HEK293 (cell line): ENCODE results near the gene PRCC.

Source experiments
- CTCF ChIA-PET: fragments of 350-600 bp; formaldehyde crosslinking; extraction: SDS; loops from one replicate; lab custom pipeline; 2021; ENCODE audit warnings: antibody characterized with exemption; lab: Yijun Ruan, JAX
- POLR2A ChIA-PET: fragments of 300-600 bp; formaldehyde crosslinking; extraction: SDS; loops from one replicate; lab custom pipeline; 2020; ENCODE audit warnings: antibody characterized with exemption, inconsistent platforms; lab: Yijun Ruan, JAX
- H3K27ac ChIP-seq: fragments of 200-500 bp; sonication (Bioruptor generic); 2 replicates; pipeline ENCODE4 v1.5.1; 2014; ENCODE audit warnings: low read depth, low read length, control low read depth, inconsistent platforms; ENCODE audit errors: extremely low read depth
- H3K36me3 ChIP-seq, 2 experiments: fragments of 200-500 bp in 1 of 2; sonication (Bioruptor generic) in 1 of 2; 1 replicate in 1 of 2; 2 replicates in 1 of 2; pipeline ENCODE4 v1.5.1; 2014 to 2017; ENCODE audit warnings: inconsistent platforms in 2 of 2, low read length in 2 of 2; ENCODE audit not compliant: control insufficient read depth in 2 of 2, insufficient read depth in 1 of 2
- H3K4me1 ChIP-seq: fragments of 200-500 bp; sonication (Bioruptor generic); 2 replicates; pipeline ENCODE4 v1.5.1; 2014; ENCODE audit warnings: mild to moderate bottlenecking, low read length, inconsistent platforms; ENCODE audit not compliant: control insufficient read depth, insufficient read depth
- H3K4me3 ChIP-seq: 2 replicates; pipeline ENCODE4 v1.5.1; 2011; ENCODE audit warnings: low read depth, mild to moderate bottlenecking, control low read depth, low read length, moderate library complexity
- H3K9me3 ChIP-seq: fragments of 200-500 bp; sonication (Bioruptor generic); 2 replicates; pipeline ENCODE4 v1.5.1; 2014; ENCODE audit warnings: low read depth, low read length, inconsistent platforms; ENCODE audit not compliant: control insufficient read depth, insufficient read depth
- AEBP2 ChIP-seq: fragments of 450-650 bp; formaldehyde crosslinking; IDR thresholded peaks from 2 replicates; pipeline ENCODE4 v1.5.1; 2016; ENCODE audit warnings: missing biosample characterization, missing genetic modification characterization, borderline replicate concordance
- EGR2 ChIP-seq: fragments of 450-650 bp; formaldehyde crosslinking; IDR thresholded peaks from 2 replicates; pipeline ENCODE4 v1.5.1; 2016; ENCODE audit warnings: low read depth, missing biosample characterization, missing genetic modification characterization
- FEZF1 ChIP-seq: fragments of 450-650 bp; formaldehyde crosslinking; IDR thresholded peaks from 2 replicates; pipeline ENCODE4 v1.5.1; 2016; ENCODE audit warnings: missing biosample characterization, missing genetic modification characterization
- GLIS1 ChIP-seq: fragments of 450-650 bp; formaldehyde crosslinking; IDR thresholded peaks from 2 replicates; pipeline ENCODE4 v1.5.1; 2016; ENCODE audit warnings: missing biosample characterization, missing genetic modification characterization
- HOXA7 ChIP-seq: sonication (generic); formaldehyde crosslinking; IDR thresholded peaks from 2 replicates; pipeline ENCODE4 v1.8.1; 2022; ENCODE audit warnings: missing genetic modification reagents, borderline replicate concordance
- OVOL3 ChIP-seq: fragments of 450-650 bp; formaldehyde crosslinking; IDR thresholded peaks from 2 replicates; pipeline ENCODE4 v1.5.1; 2016; ENCODE audit warnings: missing biosample characterization, missing genetic modification characterization
- PRDM4 ChIP-seq: fragments of 450-650 bp; formaldehyde crosslinking; IDR thresholded peaks from 2 replicates; pipeline ENCODE4 v1.5.1; 2017; ENCODE audit warnings: missing biosample characterization, missing genetic modification characterization
- SCRT2 ChIP-seq: fragments of 450-650 bp; formaldehyde crosslinking; IDR thresholded peaks from 2 replicates; pipeline ENCODE4 v1.5.1; 2016; ENCODE audit warnings: missing biosample characterization, missing genetic modification characterization
- ZBTB20 ChIP-seq: fragments of 450-650 bp; formaldehyde crosslinking; IDR thresholded peaks from 2 replicates; pipeline ENCODE4 v1.5.1; 2016; ENCODE audit warnings: missing biosample characterization, missing genetic modification characterization
- ZNF2 ChIP-seq: fragments of 450-650 bp; formaldehyde crosslinking; IDR thresholded peaks from 2 replicates; pipeline ENCODE4 v1.5.1; 2016; ENCODE audit warnings: missing biosample characterization, missing genetic modification characterization
- ZNF23 ChIP-seq: fragments of 450-650 bp; formaldehyde crosslinking; IDR thresholded peaks from 2 replicates; pipeline ENCODE4 v1.5.1; 2016; ENCODE audit warnings: missing biosample characterization, missing genetic modification characterization, borderline replicate concordance
- ZNF24 ChIP-seq: fragments of 450-650 bp; formaldehyde crosslinking; IDR thresholded peaks from 2 replicates; pipeline ENCODE4 v1.5.1; 2016; ENCODE audit warnings: missing biosample characterization, missing genetic modification characterization
- ZNF335 ChIP-seq: fragments of 450-650 bp; formaldehyde crosslinking; conservative IDR thresholded peaks from 2 replicates; pipeline ENCODE4 v1.5.1; 2016; ENCODE audit warnings: missing biosample characterization, missing genetic modification characterization
- ZNF366 ChIP-seq: fragments of 450-650 bp; formaldehyde crosslinking; conservative IDR thresholded peaks from 2 replicates; pipeline ENCODE4 v1.5.1; 2016; ENCODE audit warnings: missing biosample characterization, missing genetic modification characterization
- ZNF596 ChIP-seq: fragments of 450-650 bp; IDR thresholded peaks from 2 replicates; pipeline ENCODE4 v1.5.0; 2018; ENCODE audit warnings: missing biosample characterization, mild to moderate bottlenecking, missing genetic modification characterization, moderate library complexity
- ZNF776 ChIP-seq: fragments of 450-650 bp; formaldehyde crosslinking; IDR thresholded peaks from 2 replicates; pipeline ENCODE4 v1.5.0; 2017; ENCODE audit warnings: missing biosample characterization, missing genetic modification characterization, borderline replicate concordance
- ZNF792 ChIP-seq: fragments of 450-650 bp; formaldehyde crosslinking; IDR thresholded peaks from 2 replicates; pipeline ENCODE4 v1.5.1; 2016; ENCODE audit warnings: missing biosample characterization, missing genetic modification characterization
- TF ChIP-seq, protein P1 (sequence below): fragments of 450-650 bp; formaldehyde crosslinking; IDR thresholded peaks from 2 replicates; pipeline ENCODE4 v1.5.1; 2016; ENCODE audit warnings: missing biosample characterization, missing genetic modification characterization
- TF ChIP-seq, protein P2 (sequence below): fragments of 450-650 bp; formaldehyde crosslinking; IDR thresholded peaks from 2 replicates; pipeline ENCODE4 v1.5.1; 2016; ENCODE audit warnings: missing biosample characterization, missing genetic modification characterization

The PRCC gene

GRCh38 chr1:156845953-156846545, 78.7 kb downstream of the PRCC start (continued):
- no peak for TF ChIP-seq EGR2
- no peak for TF ChIP-seq ZNF24
- TF ChIP-seq HOXA7 (CRISPR knock-in tag), result no peak
- TF ChIP-seq ZNF2, result no peak
- TF ChIP-seq ZNF23 (tag by site-specific recombination), result no peak

- Histone ChIP-seq H3K36me3 (no peaks in the 10 kb centered on the region), H3K9me3 (no peaks in the 10 kb centered on the region), H3K4me1 (no peaks in the 10 kb centered on the region), H3K27ac (no peak overlapping the region), H3K4me3 (no peak overlapping the region)
- TF ChIP-seq SCRT2 (peak; percentile 86), AEBP2 (no peak)
- CTCF ChIA-PET, result interaction anchor here (0.5 to 2.5 kb wide), 7 partner anchors 8 to 220 kb away, joined by 3 to 12 read pairs (median 10); partner anchors contain the start of gene NTRK1
- POLR2A ChIA-PET, result no interaction called here
Measured at GRCh38 chr1:156846643-156847042, 79.3 kb downstream of the PRCC start.

- CTCF ChIA-PET, result interaction anchor here (0.6 to 3.3 kb wide), 8 partner anchors 9 to 159 kb away, joined by 3 to 17 read pairs (median 10); partner anchors contain the start of genes INSRR and NTRK1
- no peaks in the 10 kb centered on the region for H3K9me3 ChIP-seq
- H3K36me3 ChIP-seq, result no peaks in the 10 kb centered on the region
- no peaks in the 10 kb centered on the region for H3K4me1 ChIP-seq
- POLR2A ChIA-PET, result no interaction called here
- H3K27ac ChIP-seq, result no peak overlapping the region
- TF ChIP-seq ZNF24 (no peak), ZBTB20 (tag by site-specific recombination) (peak; percentile 67)
- H3K4me3 ChIP-seq, result no peak overlapping the region
Measured at GRCh38 chr1:156847591-156848460, 80.5 kb downstream of the PRCC start.

DNA sequence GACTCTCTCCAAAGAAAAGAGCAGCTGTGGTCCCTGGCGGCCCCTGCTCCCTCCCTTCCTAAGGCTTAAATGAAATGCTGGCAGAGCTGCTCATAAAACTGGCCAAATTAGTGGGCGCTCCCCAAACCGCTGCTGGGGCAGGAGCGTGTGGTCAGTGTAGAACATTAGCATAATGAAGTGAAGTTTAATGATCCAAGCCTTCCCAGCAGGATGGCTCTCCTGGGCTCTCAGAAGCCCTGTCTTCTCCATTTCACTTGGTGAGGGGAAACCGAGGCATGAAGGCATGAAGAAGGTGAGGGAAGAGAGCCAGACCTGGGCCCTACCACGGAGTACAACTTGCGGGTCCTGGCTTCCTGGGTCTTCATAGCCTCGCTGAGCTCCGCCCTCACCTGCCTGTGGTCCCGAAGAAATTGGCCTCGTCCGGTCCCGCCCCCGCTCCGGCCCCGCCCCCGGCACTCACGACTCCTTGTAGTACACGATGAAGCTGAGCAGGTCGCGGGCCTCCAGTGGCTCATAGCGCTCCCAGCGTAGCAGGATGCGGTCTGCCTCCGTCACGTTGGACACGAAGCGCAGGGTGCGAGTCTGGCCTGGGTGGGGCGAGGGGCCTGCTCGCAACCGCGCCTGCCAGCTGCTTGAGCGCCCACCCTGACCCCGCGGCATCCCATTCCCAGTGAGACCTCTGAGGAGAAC, 81.3 kb downstream of the PRCC start:
- no peaks in the 10 kb centered on the region for H3K36me3 ChIP-seq
- H3K4me1 ChIP-seq, result no peaks in the 10 kb centered on the region
- POLR2A ChIA-PET, result interaction anchor here (1.3 kb wide), 1 partner anchor 120 kb away, joined by 3 read pairs; the partner anchor contains the start of genes ISG20L2 and METTL25B
- no peaks in the 10 kb centered on the region for H3K9me3 ChIP-seq
- no peak overlapping the region for H3K27ac ChIP-seq
- H3K4me3 ChIP-seq, result no peak overlapping the region
- CTCF ChIA-PET, result interaction anchor here (0.6 to 3.3 kb wide), 7 partner anchors 10 to 159 kb away, joined by 3 to 17 read pairs (median 10); partner anchors contain the start of genes INSRR and NTRK1
- TF ChIP-seq EGR2 (no peak), ZBTB20 (tag by site-specific recombination) (no peak), FEZF1 (tag by site-specific recombination) (no peak), ZNF792 (tag by site-specific recombination) (no peak), PRDM4 (tag by site-specific recombination) (no peak), ZNF776 (tag by site-specific recombination) (no peak), GLIS1 (tag by site-specific recombination) (no peak), ZNF596 (tag by site-specific recombination) (no peak), OVOL3 (tag by site-specific recombination) (no peak), ZNF366 (no peak), ZNF335 (tag by site-specific recombination) (no peak)
- TF ChIP-seq, protein P1, sequence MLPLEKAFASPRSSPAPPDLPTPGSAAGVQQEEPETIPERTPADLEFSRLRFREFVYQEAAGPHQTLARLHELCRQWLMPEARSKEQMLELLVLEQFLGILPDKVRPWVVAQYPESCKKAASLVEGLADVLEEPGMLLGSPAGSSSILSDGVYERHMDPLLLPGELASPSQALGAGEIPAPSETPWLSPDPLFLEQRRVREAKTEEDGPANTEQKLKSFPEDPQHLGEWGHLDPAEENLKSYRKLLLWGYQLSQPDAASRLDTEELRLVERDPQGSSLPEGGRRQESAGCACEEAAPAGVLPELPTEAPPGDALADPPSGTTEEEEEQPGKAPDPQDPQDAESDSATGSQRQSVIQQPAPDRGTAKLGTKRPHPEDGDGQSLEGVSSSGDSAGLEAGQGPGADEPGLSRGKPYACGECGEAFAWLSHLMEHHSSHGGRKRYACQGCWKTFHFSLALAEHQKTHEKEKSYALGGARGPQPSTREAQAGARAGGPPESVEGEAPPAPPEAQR, result no peak
- TF ChIP-seq, protein P2, sequence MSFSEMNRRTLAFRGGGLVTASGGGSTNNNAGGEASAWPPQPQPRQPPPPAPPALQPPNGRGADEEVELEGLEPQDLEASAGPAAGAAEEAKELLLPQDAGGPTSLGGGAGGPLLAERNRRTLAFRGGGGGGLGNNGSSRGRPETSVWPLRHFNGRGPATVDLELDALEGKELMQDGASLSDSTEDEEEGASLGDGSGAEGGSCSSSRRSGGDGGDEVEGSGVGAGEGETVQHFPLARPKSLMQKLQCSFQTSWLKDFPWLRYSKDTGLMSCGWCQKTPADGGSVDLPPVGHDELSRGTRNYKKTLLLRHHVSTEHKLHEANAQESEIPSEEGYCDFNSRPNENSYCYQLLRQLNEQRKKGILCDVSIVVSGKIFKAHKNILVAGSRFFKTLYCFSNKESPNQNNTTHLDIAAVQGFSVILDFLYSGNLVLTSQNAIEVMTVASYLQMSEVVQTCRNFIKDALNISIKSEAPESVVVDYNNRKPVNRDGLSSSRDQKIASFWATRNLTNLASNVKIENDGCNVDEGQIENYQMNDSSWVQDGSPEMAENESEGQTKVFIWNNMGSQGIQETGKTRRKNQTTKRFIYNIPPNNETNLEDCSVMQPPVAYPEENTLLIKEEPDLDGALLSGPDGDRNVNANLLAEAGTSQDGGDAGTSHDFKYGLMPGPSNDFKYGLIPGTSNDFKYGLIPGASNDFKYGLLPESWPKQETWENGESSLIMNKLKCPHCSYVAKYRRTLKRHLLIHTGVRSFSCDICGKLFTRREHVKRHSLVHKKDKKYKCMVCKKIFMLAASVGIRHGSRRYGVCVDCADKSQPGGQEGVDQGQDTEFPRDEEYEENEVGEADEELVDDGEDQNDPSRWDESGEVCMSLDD (tag by site-specific recombination), result no peak
